Glutamatergic neuron (in vitro differentiated cells): Measurements from ENCODE around the gene MYCN. TPM values are rescaled to one million over a fixed set of nuclear protein-coding genes. Genes with fewer than 3 reads are reported as not detected.

Source experiments
- DNase-seq: peaks from one replicate; pipeline ENCODE4 v3.0.0; 2022
- H3K27ac Mint-ChIP-seq: one replicate; pipeline ENCODE4 v1.8.0; 2020; ENCODE audit warnings: mild to moderate bottlenecking, mixed read lengths, inconsistent platforms; ENCODE audit not compliant: unreplicated experiment
- H3K27me3 Mint-ChIP-seq: one replicate; pipeline ENCODE4 v1.8.0; 2020; ENCODE audit warnings: mild to moderate bottlenecking, moderate library complexity, mixed read lengths, inconsistent platforms; ENCODE audit not compliant: unreplicated experiment
- H3K36me3 Mint-ChIP-seq: one replicate; pipeline ENCODE4 v1.8.0; 2020; ENCODE audit warnings: mild to moderate bottlenecking, mixed read lengths, inconsistent platforms; ENCODE audit not compliant: unreplicated experiment
- H3K4me1 Mint-ChIP-seq: one replicate; pipeline ENCODE4 v1.8.0; 2020; ENCODE audit warnings: mild to moderate bottlenecking, low read depth, mixed read lengths, inconsistent platforms; ENCODE audit not compliant: unreplicated experiment
- H3K4me3 Mint-ChIP-seq: one replicate; pipeline ENCODE4 v1.8.0; 2020; ENCODE audit warnings: mild to moderate bottlenecking, mixed read lengths, inconsistent platforms; ENCODE audit not compliant: unreplicated experiment
- H3K9me3 Mint-ChIP-seq: one replicate; pipeline ENCODE4 v1.8.0; 2020; ENCODE audit warnings: mild to moderate bottlenecking, moderate library complexity, mixed read lengths, inconsistent platforms; ENCODE audit not compliant: unreplicated experiment
- CTCF ChIP-seq: fragments of 200-600 bp; sonication (generic); IDR thresholded peaks from one replicate; pipeline ENCODE4 v1.5.0; 2021; ENCODE audit not compliant: partially characterized antibody, unreplicated experiment
- total RNA-seq: library from RNA; stranded (reverse); fragmentation: NEBNext Ultra II Directional; extraction: Animal tissue kit (Norgen Biotek cat#: 25700); gene quantifications from one replicate; pipeline ENCODE4 v1.2.1, GENCODE V29; 2021; ENCODE audit not compliant: unreplicated experiment

MYCN gene
- total RNA-seq, 1 donor from 2014 or later, result 43.8 TPM

- H3K36me3 Mint-ChIP-seq, result no peaks in the 10 kb centered on the region
- DNase-seq, result no peak
- H3K4me3 Mint-ChIP-seq, result no peak overlapping the region
- peaks cover 4% of the 10 kb centered on the region for H3K9me3 Mint-ChIP-seq
- no peak overlapping the region for H3K27ac Mint-ChIP-seq
- no peak for TF ChIP-seq CTCF
- H3K27me3 Mint-ChIP-seq, result no peaks in the 10 kb centered on the region
- H3K4me1 Mint-ChIP-seq, result peaks cover 24% of the 10 kb centered on the region
Measured at GRCh38 chr2:15979051-15979758, 38.9 kb downstream of the MYCN start.

- H3K27me3 Mint-ChIP-seq, result no peaks in the 10 kb centered on the region
- no peak overlapping the region for H3K27ac Mint-ChIP-seq
- no peak overlapping the region for H3K4me3 Mint-ChIP-seq
- no peaks in the 10 kb centered on the region for H3K36me3 Mint-ChIP-seq
- no peak for TF ChIP-seq CTCF
- H3K9me3 Mint-ChIP-seq, result peaks cover 4% of the 10 kb centered on the region
- DNase-seq, result no peak
- peaks cover 24% of the 10 kb centered on the region for H3K4me1 Mint-ChIP-seq
Measured at GRCh38 chr2:15979759-15980604, 39.6 kb downstream of the MYCN start.

- Mint-ChIP-seq H3K4me3 (no peak overlapping the region), H3K36me3 (no peaks in the 10 kb centered on the region), H3K27me3 (no peaks in the 10 kb centered on the region), H3K4me1 (peaks cover 24% of the 10 kb centered on the region), H3K9me3 (peaks cover 4% of the 10 kb centered on the region), H3K27ac (no peak overlapping the region)
- DNase-seq, result no peak
- TF ChIP-seq CTCF, result no peak
Measured at GRCh38 chr2:15980605-15981098, 40.3 kb downstream of the MYCN start.

GRCh38 chr2:15981646-15982045 is 41.3 kb downstream of the MYCN start:
- no peak for DNase-seq
- peaks cover 24% of the 10 kb centered on the region for H3K4me1 Mint-ChIP-seq
- TF ChIP-seq CTCF, result no peak
- no peak overlapping the region for H3K4me3 Mint-ChIP-seq
- no peaks in the 10 kb centered on the region for H3K36me3 Mint-ChIP-seq
- H3K9me3 Mint-ChIP-seq, result peaks cover 4% of the 10 kb centered on the region
- no peak overlapping the region for H3K27ac Mint-ChIP-seq
- no peaks in the 10 kb centered on the region for H3K27me3 Mint-ChIP-seq
